ENCODE results near the gene LINC01488.

The LINC01488 gene

GRCh38 chr11:69481393-69481844, at the start of gene LINC01488:
TSS of gene LINC01488 (plus strand) at chr11:69481663.
- in situ Hi-C loops (cut with MboI; ENCODE audit: low sequenced_read_pairs) = no loop called here

GRCh38 chr11:69431893-69432738, 49.3 kb upstream of the LINC01488 start:
- in situ Hi-C loops (cut with MboI; ENCODE audit: low sequenced_read_pairs) = no loop called here

GRCh38 chr11:69433741-69434140, 47.7 kb upstream of the LINC01488 start:
- in situ Hi-C loops (cut with MboI; ENCODE audit: low sequenced_read_pairs) = no loop called here

- in situ Hi-C loops (cut with MboI; ENCODE audit: low sequenced_read_pairs) = no loop called here
Observed at GRCh38 chr11:69434471-69434931, 47.0 kb upstream of the LINC01488 start.

- in situ Hi-C loops (cut with MboI; ENCODE audit: low sequenced_read_pairs) = no loop called here
Observed at GRCh38 chr11:69435161-69435986, 46.1 kb upstream of the LINC01488 start.

GRCh38 chr11:69436041-69436982, 45.2 kb upstream of the LINC01488 start:
- in situ Hi-C loops (cut with MboI; ENCODE audit: low sequenced_read_pairs) = no loop called here

GRCh38 chr11:69437001-69437875, 44.2 kb upstream of the LINC01488 start:
- in situ Hi-C loops (cut with MboI; ENCODE audit: low sequenced_read_pairs) = no loop called here

- in situ Hi-C loops (cut with MboI; ENCODE audit: low sequenced_read_pairs) = no loop called here
Observed at GRCh38 chr11:69437876-69438205, 43.6 kb upstream of the LINC01488 start.

- in situ Hi-C loops (cut with MboI; ENCODE audit: low sequenced_read_pairs) = no loop called here
Observed at GRCh38 chr11:69438286-69438920, 43.1 kb upstream of the LINC01488 start.

GRCh38 chr11:69439127-69439526, 42.3 kb upstream of the LINC01488 start:
- in situ Hi-C loops (cut with MboI; ENCODE audit: low sequenced_read_pairs) = no loop called here

- in situ Hi-C loops (cut with MboI; ENCODE audit: low sequenced_read_pairs) = no loop called here
Observed at GRCh38 chr11:69439651-69440464, 41.6 kb upstream of the LINC01488 start.

GRCh38 chr11:69440876-69441275, 40.6 kb upstream of the LINC01488 start:
- in situ Hi-C loops (cut with MboI; ENCODE audit: low sequenced_read_pairs) = no loop called here

- in situ Hi-C loops (cut with MboI; ENCODE audit: low sequenced_read_pairs) = no loop called here
Observed at GRCh38 chr11:69442012-69442806, 39.3 kb upstream of the LINC01488 start.

- in situ Hi-C loops (cut with MboI; ENCODE audit: low sequenced_read_pairs) = no loop called here
Observed at GRCh38 chr11:69442807-69443137, 38.7 kb upstream of the LINC01488 start.

- in situ Hi-C loops (cut with MboI; ENCODE audit: low sequenced_read_pairs) = no loop called here
Observed at GRCh38 chr11:69443138-69443967, 38.1 kb upstream of the LINC01488 start.

- in situ Hi-C loops (cut with MboI; ENCODE audit: low sequenced_read_pairs) = no loop called here
Observed at GRCh38 chr11:69443968-69444364, 37.5 kb upstream of the LINC01488 start.

Measured in hTERT RPE-1 (cell line).